HG02678 (cell line): ENCODE measurements around the gene ZNF324B.
A peak's percentile ranks its signal among the peaks of the same experiment; 100 is the strongest.
"Not testable (repeated sequence)": the region's sequence is repeated elsewhere in the genome, so short reads cannot be mapped to it uniquely, and the experiment has no call there.

Experiments
- ATAC-seq: cut with Tn5 transposase; IDR thresholded peaks from one replicate; pipeline ENCODE4 v1.9.1; 2021; ENCODE audit warnings: mild to moderate bottlenecking, moderate library complexity; ENCODE audit not compliant: unreplicated experiment

The ZNF324B gene

GRCh38 chr19:58479736-58480480 lies 28.5 kb downstream of the ZNF324B start:
- no peak for ATAC-seq

DNA sequence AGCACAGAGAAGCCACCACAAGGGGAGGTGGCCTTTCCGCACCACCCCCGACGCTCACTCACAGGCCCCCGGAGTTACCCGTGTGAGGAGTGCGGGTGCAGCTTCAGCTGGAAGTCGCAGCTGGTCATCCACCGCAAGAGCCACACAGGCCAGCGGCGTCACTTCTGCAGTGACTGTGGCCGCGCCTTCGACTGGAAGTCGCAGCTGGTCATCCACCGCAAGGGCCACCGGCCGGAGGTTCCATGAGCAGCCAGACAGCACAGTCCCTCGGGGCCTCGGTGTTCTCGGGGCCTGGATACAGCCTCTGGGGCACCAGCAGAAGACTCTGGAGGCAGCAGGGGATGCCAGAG lies 29.0 kb downstream of the ZNF324B start:
- ATAC-seq: no peak

DNA sequence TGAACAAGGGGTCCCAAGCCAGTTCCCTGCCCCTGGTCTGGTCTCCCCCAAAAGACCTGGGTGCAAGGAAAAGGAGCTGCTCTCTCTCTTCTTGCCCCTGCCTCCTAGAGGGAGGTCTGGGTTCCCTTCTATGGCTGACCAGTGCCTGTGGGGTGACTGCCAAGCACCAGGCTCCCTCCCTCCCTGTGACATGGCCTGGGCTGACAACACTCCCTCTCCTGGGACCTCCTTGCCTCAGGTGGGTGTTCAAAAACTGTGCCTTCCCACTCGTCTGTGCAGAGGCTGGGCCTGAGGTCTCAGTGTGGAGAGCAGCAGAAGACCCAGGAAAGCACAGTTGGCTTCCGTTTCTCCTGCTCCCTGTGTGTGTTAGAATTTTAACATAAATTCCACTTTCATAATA lies 29.4 kb downstream of the ZNF324B start:
- ATAC-seq: no peak

DNA sequence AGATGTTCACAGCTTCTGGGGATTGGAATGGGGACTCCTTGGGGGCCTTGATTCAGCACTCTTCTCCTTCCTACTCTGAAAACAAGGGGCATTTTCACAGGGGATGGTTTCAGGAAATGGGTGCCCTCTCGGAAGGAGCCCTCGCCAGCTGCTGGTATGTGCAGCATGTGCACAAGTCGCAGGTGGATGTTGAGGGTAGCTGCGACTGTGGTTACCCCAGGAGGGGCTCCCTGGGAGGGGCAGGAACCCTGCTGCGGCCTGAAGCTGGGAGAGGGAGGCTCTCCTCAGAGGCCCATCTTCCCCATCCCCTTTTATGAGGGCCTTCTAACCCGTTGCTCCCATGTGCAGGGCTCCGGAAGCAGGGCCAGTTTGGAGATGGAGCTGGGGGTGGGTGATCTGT lies 30.9 kb downstream of the ZNF324B start:
- no peak for ATAC-seq

DNA sequence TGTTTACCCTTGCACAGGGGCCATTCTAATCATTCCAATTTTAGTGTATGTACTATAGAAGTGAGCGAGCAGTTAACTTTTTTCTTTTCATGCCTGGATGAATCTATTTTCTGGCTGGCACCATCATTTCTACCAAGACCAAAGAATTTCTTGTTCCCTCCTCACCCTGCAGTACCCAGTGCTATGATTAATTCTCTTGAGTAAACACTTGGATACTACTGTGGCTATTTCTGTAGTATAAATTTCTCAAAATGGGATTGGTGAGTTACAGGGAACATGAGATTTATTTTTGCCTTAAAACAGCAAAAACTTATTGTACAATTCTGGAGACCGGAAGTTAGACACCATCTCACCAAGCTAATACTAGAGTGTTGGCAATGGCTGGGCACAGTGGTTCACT lies 32.4 kb downstream of the ZNF324B start:
- no peak for ATAC-seq

- ATAC-seq: not testable (repeated sequence)
Measured at GRCh38 chr19:58484349-58484748, 32.9 kb downstream of the ZNF324B start.

DNA sequence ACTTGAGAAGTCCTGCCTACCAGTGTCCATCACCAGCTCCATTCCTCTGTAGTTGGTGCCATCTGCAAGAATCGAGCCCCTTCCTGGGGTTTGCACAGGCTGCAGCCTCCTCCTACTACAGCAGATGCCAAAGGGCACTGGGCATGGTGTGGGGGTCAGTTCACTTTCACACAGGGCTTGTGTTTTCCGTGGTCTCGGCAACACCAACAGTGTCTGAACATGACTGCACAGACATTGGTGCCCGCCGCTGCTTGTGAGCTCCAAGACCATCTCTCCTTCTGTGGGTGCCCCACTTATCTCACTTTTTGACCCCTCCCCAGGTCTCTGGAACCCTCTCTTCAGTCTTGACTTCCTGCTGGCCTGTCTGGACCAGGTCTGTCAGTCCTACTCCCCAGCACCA lies 40.0 kb downstream of the ZNF324B start:
- ATAC-seq: no peak

- no peak for ATAC-seq
Measured at GRCh38 chr19:58492265-58492664, 40.8 kb downstream of the ZNF324B start.

- no peak for ATAC-seq
Measured at GRCh38 chr19:58497634-58498170, 46.3 kb downstream of the ZNF324B start.

- ATAC-seq: no peak
Measured at GRCh38 chr19:58498316-58499020, 47.0 kb downstream of the ZNF324B start.

GRCh38 chr19:58499021-58499927 lies 47.9 kb downstream of the ZNF324B start:
- peak; percentile 91 for ATAC-seq

DNA sequence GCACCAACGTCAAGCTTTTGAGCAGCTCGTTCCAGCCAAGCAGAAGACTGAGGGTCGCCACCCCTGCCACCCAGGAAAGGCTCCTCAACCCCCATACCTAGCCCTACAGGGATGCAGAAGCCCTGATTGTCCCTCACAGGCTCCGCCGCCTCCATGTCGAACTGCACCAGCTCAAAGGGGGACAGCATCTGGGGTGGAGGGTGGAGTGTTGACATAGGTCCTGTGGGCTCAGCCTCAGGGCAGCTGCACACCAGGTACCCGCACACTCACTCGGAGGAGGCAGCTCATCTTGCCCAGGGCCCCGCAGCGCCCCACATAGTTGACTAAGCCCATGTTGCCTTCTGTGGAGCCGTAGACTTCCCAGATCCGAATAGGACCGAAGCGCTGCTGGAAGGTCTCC lies 48.8 kb downstream of the ZNF324B start:
- ATAC-seq: no peak
